ENCODE measurements around the gene ANKRD33. TPM values are rescaled to one million over a fixed set of nuclear protein-coding genes. Genes with fewer than 3 reads are reported as not detected.
"Not testable (repeated sequence)": the region's sequence is repeated elsewhere in the genome, so short reads cannot be mapped to it uniquely, and the experiment has no call there.

ANKRD33 gene
- total RNA-seq, 1 donor from 2014 or later, result not detected

DNA sequence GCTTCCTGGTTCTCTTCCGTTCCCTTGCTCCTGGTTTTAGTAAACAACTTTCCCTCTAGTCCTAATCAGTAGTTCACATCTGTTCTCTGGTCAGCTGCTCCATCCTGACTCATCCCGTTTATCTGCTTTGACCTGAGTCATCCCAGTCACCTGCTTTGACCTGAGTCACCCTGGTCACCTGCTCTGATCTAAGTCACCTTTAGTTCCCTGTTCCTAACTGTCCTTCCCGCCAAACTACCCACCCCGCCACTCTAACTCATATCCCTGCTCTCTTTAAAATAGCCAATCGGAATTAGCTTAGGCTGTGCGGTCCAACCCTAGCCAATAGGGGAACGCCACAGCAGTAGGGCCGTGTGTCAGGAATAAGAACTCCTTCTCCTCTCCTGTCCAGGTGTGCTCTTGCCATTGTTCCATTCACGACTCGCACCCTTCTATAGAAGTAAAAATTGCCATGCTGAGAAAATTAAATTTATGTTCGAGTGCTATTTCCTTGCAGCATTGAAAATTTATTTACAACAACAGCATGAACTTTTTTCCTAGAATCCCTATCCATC lies 3.1 kb upstream of the ANKRD33 start:
- Histone ChIP-seq H3K36me3 (ENCODE audit: control insufficient read depth, insufficient read depth, low read length) (no peaks in the 10 kb centered on the region), H3K4me3 (ENCODE audit: low read depth, low read length) (no peak overlapping the region), H3K27me3 (ENCODE audit: control insufficient read depth, insufficient read depth, low read length) (peaks cover 1% of the 10 kb centered on the region)
- TF ChIP-seq, protein P1, sequence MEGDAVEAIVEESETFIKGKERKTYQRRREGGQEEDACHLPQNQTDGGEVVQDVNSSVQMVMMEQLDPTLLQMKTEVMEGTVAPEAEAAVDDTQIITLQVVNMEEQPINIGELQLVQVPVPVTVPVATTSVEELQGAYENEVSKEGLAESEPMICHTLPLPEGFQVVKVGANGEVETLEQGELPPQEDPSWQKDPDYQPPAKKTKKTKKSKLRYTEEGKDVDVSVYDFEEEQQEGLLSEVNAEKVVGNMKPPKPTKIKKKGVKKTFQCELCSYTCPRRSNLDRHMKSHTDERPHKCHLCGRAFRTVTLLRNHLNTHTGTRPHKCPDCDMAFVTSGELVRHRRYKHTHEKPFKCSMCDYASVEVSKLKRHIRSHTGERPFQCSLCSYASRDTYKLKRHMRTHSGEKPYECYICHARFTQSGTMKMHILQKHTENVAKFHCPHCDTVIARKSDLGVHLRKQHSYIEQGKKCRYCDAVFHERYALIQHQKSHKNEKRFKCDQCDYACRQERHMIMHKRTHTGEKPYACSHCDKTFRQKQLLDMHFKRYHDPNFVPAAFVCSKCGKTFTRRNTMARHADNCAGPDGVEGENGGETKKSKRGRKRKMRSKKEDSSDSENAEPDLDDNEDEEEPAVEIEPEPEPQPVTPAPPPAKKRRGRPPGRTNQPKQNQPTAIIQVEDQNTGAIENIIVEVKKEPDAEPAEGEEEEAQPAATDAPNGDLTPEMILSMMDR (IDR thresholded peaks at IDR 0.05; ENCODE audit: insufficient read depth, low read length, severe bottlenecking), result no peak
- peak; percentile 63 for DNase-seq (ENCODE audit: low read depth)
- no peak for FAIRE-seq

DNA sequence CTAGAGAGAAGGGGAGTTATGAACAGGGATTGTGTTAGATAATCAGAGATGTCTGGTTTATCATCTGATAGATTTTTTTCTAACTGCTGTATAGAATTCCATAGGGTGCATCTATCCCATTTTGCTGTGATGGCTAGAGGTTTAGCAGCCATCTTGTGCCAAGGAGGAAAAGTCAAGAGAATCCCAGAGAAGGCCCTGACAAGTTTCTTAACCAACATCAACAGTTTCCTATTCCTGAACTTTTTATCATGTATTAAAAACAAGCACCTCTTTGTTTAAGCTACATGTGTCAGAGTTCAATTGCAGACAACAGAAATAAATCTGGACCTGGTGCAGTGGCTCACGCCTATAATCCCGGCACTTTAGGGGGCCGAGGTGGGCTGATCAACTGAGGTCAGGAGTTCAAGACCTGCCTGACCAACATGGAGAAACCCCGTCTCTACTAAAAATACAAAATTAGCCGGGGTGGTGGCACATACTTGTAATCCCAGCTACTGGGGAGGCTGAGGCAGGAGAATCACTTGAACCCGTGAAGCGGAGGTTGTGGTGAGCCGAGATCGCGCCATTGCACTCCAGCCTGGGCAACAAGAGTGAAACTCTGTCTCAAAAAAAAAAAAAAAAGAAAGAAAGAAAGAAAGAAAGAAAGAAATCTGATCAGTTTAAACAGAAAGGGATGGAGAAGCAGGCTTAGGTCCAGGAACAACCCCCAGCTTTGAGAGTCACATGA lies 2.4 kb upstream of the ANKRD33 start:
- FAIRE-seq; DNase-seq (ENCODE audit: low read depth): not testable (repeated sequence)

DNA sequence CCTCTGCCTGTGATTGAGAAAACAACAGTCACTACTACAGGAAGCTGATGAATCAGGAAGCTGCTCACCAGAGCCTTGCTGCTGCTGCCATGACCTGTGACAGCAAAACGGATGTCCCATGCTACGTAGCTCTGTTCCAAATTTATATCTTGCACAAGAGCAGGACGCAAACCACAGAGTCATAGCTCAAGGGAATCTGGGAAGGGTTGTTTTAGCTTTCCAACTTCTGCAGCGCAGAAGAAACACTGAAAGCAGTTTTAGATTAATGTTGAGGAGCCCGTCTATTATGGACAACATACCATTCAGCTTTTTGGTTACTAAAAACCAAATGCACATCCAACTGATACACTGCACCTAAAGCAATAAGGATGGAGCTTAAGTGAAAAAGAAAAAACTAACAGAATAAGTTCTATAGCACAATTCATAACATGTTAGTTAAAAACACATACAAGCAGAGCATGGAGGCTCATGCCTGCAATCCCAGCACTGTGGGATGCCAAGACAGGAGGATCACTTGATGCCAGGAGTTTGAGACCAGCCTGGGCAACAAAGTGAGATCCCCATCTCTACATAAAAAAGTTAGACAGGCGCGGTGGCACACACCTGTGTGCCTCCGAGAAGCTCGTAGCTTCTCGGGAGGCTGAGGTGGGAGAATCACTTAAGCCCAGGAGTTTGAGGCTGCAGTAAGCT lies 1.7 kb upstream of the ANKRD33 start:
- no peak overlapping the region for H3K4me3 ChIP-seq (ENCODE audit: low read depth, low read length)
- DNase-seq (ENCODE audit: low read depth) (peak; percentile 83), FAIRE-seq (no peak)
- TF ChIP-seq, protein P1 (IDR thresholded peaks at IDR 0.05; ENCODE audit: insufficient read depth, low read length, severe bottlenecking), result no peak
- H3K36me3 ChIP-seq (ENCODE audit: control insufficient read depth, insufficient read depth, low read length), result no peaks in the 10 kb centered on the region
- peaks cover 1% of the 10 kb centered on the region for H3K27me3 ChIP-seq (ENCODE audit: control insufficient read depth, insufficient read depth, low read length)

More for the DNA sequence above, 2.4 kb upstream of the ANKRD33 start:
- H3K36me3 ChIP-seq (ENCODE audit: control insufficient read depth, insufficient read depth, low read length); H3K4me3 ChIP-seq (ENCODE audit: low read depth, low read length); H3K27me3 ChIP-seq (ENCODE audit: control insufficient read depth, insufficient read depth, low read length): not testable (repeated sequence)

DNA sequence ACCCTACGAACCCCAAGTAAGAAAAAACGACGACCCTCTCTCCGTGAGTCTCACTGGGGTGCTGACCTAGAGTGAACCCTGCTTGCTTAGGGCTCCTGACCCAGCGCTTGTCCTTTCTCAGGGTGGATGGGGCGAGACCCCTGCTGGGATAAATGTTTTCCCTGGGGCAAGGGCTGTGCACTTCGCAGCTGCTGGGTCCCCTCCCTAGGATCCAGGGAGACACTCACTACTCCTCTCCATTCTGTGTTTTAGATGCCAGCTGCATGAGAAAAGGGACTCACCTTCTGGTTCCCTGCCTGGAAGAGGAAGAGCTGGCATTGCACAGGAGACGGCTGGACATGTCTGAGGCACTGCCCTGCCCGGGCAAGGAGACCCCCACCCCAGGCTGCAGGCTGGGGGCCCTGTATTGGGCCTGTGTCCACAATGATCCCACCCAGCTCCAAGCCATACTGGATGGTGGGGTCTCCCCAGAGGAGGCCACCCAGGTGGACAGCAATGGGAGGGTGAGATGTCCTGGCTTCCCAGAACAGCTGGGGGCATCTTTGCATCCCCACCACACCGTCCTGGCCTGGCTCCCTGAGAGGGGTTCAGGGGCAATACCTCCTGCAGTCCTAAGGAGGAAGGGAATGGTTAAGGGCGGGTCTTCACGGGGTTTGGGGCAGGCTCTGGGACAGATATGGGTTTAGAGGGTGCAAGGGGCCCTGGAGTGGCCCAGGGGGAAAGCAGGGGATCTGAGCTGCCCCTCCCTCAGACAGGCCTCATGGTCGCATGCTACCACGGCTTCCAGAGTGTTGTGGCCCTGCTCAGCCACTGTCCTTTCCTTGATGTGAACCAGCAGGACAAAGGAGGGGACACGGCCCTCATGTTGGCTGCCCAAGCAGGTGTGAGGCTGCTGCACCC lies 663 bp downstream of the ANKRD33 start:
- Histone ChIP-seq H3K27me3 (ENCODE audit: control insufficient read depth, insufficient read depth, low read length) (no peaks in the 10 kb centered on the region), H3K36me3 (ENCODE audit: control insufficient read depth, insufficient read depth, low read length) (no peaks in the 10 kb centered on the region), H3K4me3 (ENCODE audit: low read depth, low read length) (no peak overlapping the region)
- TF ChIP-seq, protein P1 (IDR thresholded peaks at IDR 0.05; ENCODE audit: insufficient read depth, low read length, severe bottlenecking), result no peak
- DNase-seq (ENCODE audit: low read depth), result no peak
- no peak for FAIRE-seq

GRCh38 chr12:51889216-51890132 lies 1.6 kb downstream of the ANKRD33 start:
- no peaks in the 10 kb centered on the region for H3K36me3 ChIP-seq (ENCODE audit: control insufficient read depth, insufficient read depth, low read length)
- no peaks in the 10 kb centered on the region for H3K27me3 ChIP-seq (ENCODE audit: control insufficient read depth, insufficient read depth, low read length)
- TF ChIP-seq, protein P1 (IDR thresholded peaks at IDR 0.05; ENCODE audit: insufficient read depth, low read length, severe bottlenecking), result no peak
- no peak for FAIRE-seq
- no peak for DNase-seq (ENCODE audit: low read depth)
- no peak overlapping the region for H3K4me3 ChIP-seq (ENCODE audit: low read depth, low read length)

Data from bronchial epithelial cell (primary cell).